Endothelial cell of umbilical vein (primary cell): ENCODE data around the gene AP5Z1.

Experiments used
- CTCF ChIP-seq, 2 donors: IDR thresholded peaks; 1 replicate in 1 of 2; 2 replicates in 1 of 2; pipeline ENCODE4 v1.5.1; 2011; ENCODE audit warnings: low read length in 2 of 2, mild to moderate bottlenecking in 2 of 2, moderate library complexity in 2 of 2, control low read depth in 1 of 2, inconsistent platforms in 1 of 2, low read depth in 1 of 2; ENCODE audit not compliant: insufficient read depth in 1 of 2; ENCODE audit errors: extremely low read depth in 1 of 2
- EZH2 ChIP-seq: IDR thresholded peaks from 2 replicates; pipeline ENCODE4 v1.6.1; 2012; ENCODE audit warnings: borderline replicate concordance, low read depth, mild to moderate bottlenecking, moderate library complexity, low read length, inconsistent platforms; ENCODE audit not compliant: severe bottlenecking
- FOS ChIP-seq: IDR thresholded peaks from 2 replicates; pipeline ENCODE4 v1.6.1; 2011; ENCODE audit warnings: mild to moderate bottlenecking, low read length, moderate library complexity, borderline replicate concordance; ENCODE audit not compliant: insufficient read depth
- POLR2A ChIP-seq: IDR thresholded peaks from 2 replicates; pipeline ENCODE4 v1.6.1; 2012; ENCODE audit warnings: low read depth, mild to moderate bottlenecking, control low read depth, low read length

GRCh38 chr7:4820967-4821471, 45.6 kb downstream of the AP5Z1 start:
- TF ChIP-seq CTCF (IDR thresholded peaks at IDR 0.05; ENCODE audit: extremely low read depth in 1 of 2, insufficient read depth in 1 of 2, low read depth in 1 of 2, low read length in 2 of 2): no peak
- no peak for TF ChIP-seq EZH2
- no peak for TF ChIP-seq POLR2A
- TF ChIP-seq FOS: no peak
